HG02981 (cell line): ENCODE results near the gene GEMIN7.

Experiments used
- ATAC-seq: cut with Tn5 transposase; IDR thresholded peaks from one replicate; pipeline ENCODE4 v1.9.1; 2021; ENCODE audit warnings: mild to moderate bottlenecking, moderate library complexity; ENCODE audit not compliant: unreplicated experiment

GEMIN7 gene

GRCh38 chr19:45082170-45082569 lies 3.1 kb downstream of the GEMIN7 start:
- ATAC-seq: no peak

- no peak for ATAC-seq
Measured at GRCh38 chr19:45086480-45086879, 7.4 kb downstream of the GEMIN7 start.

- no peak for ATAC-seq
Measured at GRCh38 chr19:45087531-45087930, 8.5 kb downstream of the GEMIN7 start.

GRCh38 chr19:45090034-45090433 lies 11.0 kb downstream of the GEMIN7 start:
- ATAC-seq: no peak

- no peak for ATAC-seq
Measured at GRCh38 chr19:45090606-45091005, 11.5 kb downstream of the GEMIN7 start.

- ATAC-seq: peak; percentile 62
Measured at GRCh38 chr19:45091031-45091923, 12.2 kb downstream of the GEMIN7 start.

GRCh38 chr19:45092747-45093678 lies 14.0 kb downstream of the GEMIN7 start, which contains the start of gene PPP1R37:
TSS of gene PPP1R37 (plus strand) at chr19:45093179. CDS start at chr19:45093326, 147 bp downstream.
- peak; percentile 62 for ATAC-seq

- no peak for ATAC-seq
Measured at GRCh38 chr19:45094137-45094536, 15.1 kb downstream of the GEMIN7 start.

GRCh38 chr19:45094707-45095106 lies 15.6 kb downstream of the GEMIN7 start:
- ATAC-seq: no peak

- ATAC-seq: no peak
Measured at GRCh38 chr19:45095496-45096413, 16.7 kb downstream of the GEMIN7 start.

GRCh38 chr19:45096700-45097099 lies 17.6 kb downstream of the GEMIN7 start:
- ATAC-seq: no peak

- ATAC-seq: no peak
Measured at GRCh38 chr19:45097450-45097775, 18.4 kb downstream of the GEMIN7 start.

- no peak for ATAC-seq
Measured at GRCh38 chr19:45097776-45098520, 18.9 kb downstream of the GEMIN7 start.

- ATAC-seq: no peak
Measured at GRCh38 chr19:45098521-45099466, 19.7 kb downstream of the GEMIN7 start.

GRCh38 chr19:45099467-45100191 lies 20.6 kb downstream of the GEMIN7 start:
- no peak for ATAC-seq

- ATAC-seq: no peak
Measured at GRCh38 chr19:45100201-45100600, 21.1 kb downstream of the GEMIN7 start.

- ATAC-seq: no peak
Measured at GRCh38 chr19:45100846-45101252, 21.8 kb downstream of the GEMIN7 start.

- no peak for ATAC-seq
Measured at GRCh38 chr19:45101806-45102205, 22.7 kb downstream of the GEMIN7 start.
